CD8-positive, alpha-beta memory T cell (primary cell): Measurements from ENCODE around the gene TCIRG1. TPM values are rescaled to one million over a fixed set of nuclear protein-coding genes. Genes with fewer than 3 reads are reported as not detected.

Experiments used
- CTCF ChIA-PET: fragments of 350-600 bp; sonication (Branson Sonifier 250); formaldehyde crosslinking; loops from one replicate; lab custom pipeline; 2021; ENCODE audit warnings: antibody characterized with exemption; lab: Charles Lee
- POLR2A ChIA-PET: fragments of 350-600 bp; sonication (Branson Sonifier 250); formaldehyde crosslinking; loops from one replicate; lab custom pipeline; 2021; ENCODE audit warnings: antibody characterized with exemption; lab: Charles Lee
- DNase-seq, 5 donors: peaks; one replicate each; pipeline versions ENCODE4 v3.0.0 to v3.0.0-alpha.2; 2020 to 2022; ENCODE audit warnings: mixed read lengths in 1 of 5
- H3K27ac ChIP-seq: one replicate; pipeline ENCODE4 v1.7.0; 2013; ENCODE audit warnings: low read depth, mild to moderate bottlenecking, low read length, moderate library complexity
- H3K27me3 ChIP-seq: 2 replicates; pipeline ENCODE4 v1.7.0; 2013; ENCODE audit warnings: low read length, mild to moderate bottlenecking; ENCODE audit not compliant: insufficient read depth, poor library complexity, severe bottlenecking
- H3K36me3 ChIP-seq: 2 replicates; pipeline ENCODE4 v1.7.0; 2013; ENCODE audit warnings: mild to moderate bottlenecking, low read length, moderate library complexity; ENCODE audit not compliant: insufficient read depth
- H3K4me1 ChIP-seq: 2 replicates; pipeline ENCODE4 v1.7.0; 2013; ENCODE audit warnings: mild to moderate bottlenecking, low read length, moderate library complexity; ENCODE audit not compliant: insufficient read depth
- H3K4me3 ChIP-seq: 2 replicates; pipeline ENCODE4 v1.7.0; 2013; ENCODE audit warnings: mild to moderate bottlenecking, low read length
- H3K9me3 ChIP-seq: 2 replicates; pipeline ENCODE4 v1.7.0; 2013; ENCODE audit warnings: mild to moderate bottlenecking, low read length
- H3K27ac Mint-ChIP-seq, 8 donors: one replicate each; pipeline ENCODE4 v1.8.0; 2020 to 2021; ENCODE audit warnings: mixed read lengths in 8 of 8, mild to moderate bottlenecking in 6 of 8, inconsistent platforms in 3 of 8, moderate library complexity in 3 of 8
- H3K27me3 Mint-ChIP-seq, 2 donors: one replicate each; pipeline ENCODE4 v1.8.0; 2020 to 2021; ENCODE audit warnings: mixed read lengths in 2 of 2, mild to moderate bottlenecking in 1 of 2, moderate library complexity in 1 of 2
- H3K36me3 Mint-ChIP-seq, 3 donors: one replicate each; pipeline ENCODE4 v1.8.0; 2020 to 2021; ENCODE audit warnings: mixed read lengths in 3 of 3, inconsistent platforms in 1 of 3, mild to moderate bottlenecking in 1 of 3
- H3K4me1 Mint-ChIP-seq, 3 donors: one replicate each; pipeline ENCODE4 v1.8.0; 2020 to 2021; ENCODE audit warnings: mixed read lengths in 3 of 3, inconsistent platforms in 1 of 3, mild to moderate bottlenecking in 1 of 3
- H3K4me3 Mint-ChIP-seq, 7 donors: one replicate each; pipeline ENCODE4 v1.8.0; 2020 to 2021; ENCODE audit warnings: mixed read lengths in 7 of 7, mild to moderate bottlenecking in 6 of 7, moderate library complexity in 4 of 7, inconsistent platforms in 2 of 7
- H3K9me3 Mint-ChIP-seq, 5 donors: one replicate each; pipeline ENCODE4 v1.8.0; 2020 to 2022; ENCODE audit warnings: mixed read lengths in 5 of 5, mild to moderate bottlenecking in 3 of 5, moderate library complexity in 2 of 5, inconsistent platforms in 1 of 5
- polyA plus RNA-seq: library from polyadenylated mRNA; unstranded; fragments of 300-500 nt; fragmentation: Illumina TruSeq; gene quantifications from one replicate; pipeline ENCODE4 v1.2.3, GENCODE V29; 2021
- total RNA-seq, 2 experiments: library from RNA; stranded (reverse); gene quantifications; one replicate each; pipeline ENCODE4 v1.2.3, GENCODE V29; 2021

The TCIRG1 gene
- total and polyA plus RNA-seq, 3 experiments from 2014 or later = 48.1 to 126 (median 108) TPM

GRCh38 chr11:68036141-68036716 is 2.6 kb upstream of the TCIRG1 start:
- Mint-ChIP-seq H3K9me3 (no peaks in the 10 kb centered on the region), H3K27ac (peak overlapping the region; percentile 80 to 98 (median 92)), H3K4me3 (peak overlapping the region in 2 of 7 donors; percentile 64 to 87), H3K36me3 (peaks cover 0 to 26% (median 0%) of the 10 kb centered on the region in 3 donors), H3K4me1 (peaks cover 23 to 41% (median 25%) of the 10 kb centered on the region in 3 donors), H3K27me3 (no peaks in the 10 kb centered on the region)
- peaks cover 52% of the 10 kb centered on the region for H3K4me1 ChIP-seq
- no peak for DNase-seq
- CTCF ChIA-PET = no interaction called here
- no peaks in the 10 kb centered on the region for H3K27me3 ChIP-seq
- no peaks in the 10 kb centered on the region for H3K9me3 ChIP-seq
- H3K36me3 ChIP-seq = peaks cover 12% of the 10 kb centered on the region
- H3K27ac ChIP-seq = peak overlapping the region; percentile 11
- H3K4me3 ChIP-seq = no peak overlapping the region
- POLR2A ChIA-PET = no interaction called here

DNA sequence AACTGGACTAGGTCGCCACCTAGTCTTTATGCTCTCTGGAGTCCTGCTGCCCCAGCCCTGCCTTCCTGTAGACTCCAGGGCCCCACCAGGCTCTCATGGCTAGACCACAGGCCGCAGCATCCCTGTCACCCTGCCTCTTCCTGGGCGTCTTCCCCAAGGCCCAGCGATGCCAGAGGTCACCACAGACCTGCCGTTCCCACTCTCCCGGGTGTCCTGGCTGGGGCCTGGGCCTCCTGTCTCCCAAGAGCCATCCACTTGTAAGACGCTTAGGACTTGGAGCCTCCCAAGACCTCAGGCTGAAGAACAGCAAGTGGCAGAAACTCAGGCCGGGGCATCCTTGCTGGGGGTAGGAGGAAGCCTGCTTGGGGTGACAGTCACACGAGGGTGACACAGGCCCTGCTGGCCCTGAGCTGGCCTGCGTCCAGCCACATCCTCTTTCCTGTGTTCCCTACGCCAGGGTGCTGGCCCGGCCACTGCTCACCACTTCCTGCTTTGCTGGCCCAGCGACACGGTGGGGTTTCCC is 2.0 kb upstream of the TCIRG1 start:
- peaks cover 12% of the 10 kb centered on the region for H3K36me3 ChIP-seq
- no peak overlapping the region for H3K4me3 ChIP-seq
- H3K27ac ChIP-seq = peak overlapping the region; percentile 20
- Mint-ChIP-seq H3K9me3 (no peaks in the 10 kb centered on the region), H3K4me3 (peak overlapping the region; percentile 63 to 88 (median 71)), H3K27ac (peak overlapping the region; percentile 80 to 98 (median 92)), H3K4me1 (peaks cover 22 to 41% (median 25%) of the 10 kb centered on the region in 3 donors), H3K36me3 (peaks cover 0 to 26% (median 0%) of the 10 kb centered on the region in 3 donors), H3K27me3 (no peaks in the 10 kb centered on the region)
- ChIA-PET POLR2A (no interaction called here), CTCF (interaction anchor here (1.9 kb wide), 1 partner anchor 27 kb away, joined by 6 read pairs; the partner anchor contains the start of gene ALDH3B1)
- peaks cover 52% of the 10 kb centered on the region for H3K4me1 ChIP-seq
- no peaks in the 10 kb centered on the region for H3K27me3 ChIP-seq
- no peak for DNase-seq
- H3K9me3 ChIP-seq = no peaks in the 10 kb centered on the region

DNA sequence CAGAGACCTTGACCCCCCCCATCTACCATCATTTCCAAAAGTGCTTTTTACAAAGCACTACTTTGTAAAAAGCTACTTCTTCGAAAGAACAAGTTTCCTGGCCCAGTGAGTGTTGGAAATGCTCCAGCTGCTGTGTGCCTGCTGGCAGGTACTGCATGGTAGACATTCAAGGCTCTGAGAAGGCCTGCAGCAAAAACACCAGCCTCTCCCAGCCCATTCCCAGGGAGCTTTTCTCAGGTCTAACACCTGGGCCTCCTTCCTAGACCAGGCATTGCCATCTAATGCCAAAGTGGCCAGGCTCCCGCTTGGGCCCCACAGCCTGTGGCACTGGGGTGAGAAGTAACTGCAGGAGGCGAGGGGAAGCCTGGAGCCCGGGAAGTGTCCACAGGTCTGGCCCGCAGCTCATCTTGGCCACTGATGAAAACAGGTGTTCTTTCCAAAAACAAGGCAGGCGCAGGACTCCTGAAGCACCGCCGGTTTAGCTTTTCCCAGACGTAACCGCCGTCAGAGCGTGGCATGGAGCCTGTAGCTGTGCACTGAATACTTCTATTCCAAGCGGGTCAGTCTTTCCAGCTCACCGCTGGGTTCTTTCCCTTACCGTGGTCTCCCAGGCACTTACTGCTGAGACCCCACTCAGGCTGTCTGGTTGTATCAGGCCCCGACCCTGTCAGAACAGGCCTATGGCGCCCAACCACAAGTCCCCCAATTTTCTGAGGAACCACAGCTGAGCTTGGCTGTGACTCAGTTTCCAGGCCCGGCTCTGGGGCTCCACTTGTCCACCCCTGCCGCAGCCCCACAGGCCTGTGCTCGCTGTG is 1.2 kb upstream of the TCIRG1 start:
- Histone ChIP-seq H3K36me3 (peaks cover 12% of the 10 kb centered on the region), H3K4me3 (no peak overlapping the region), H3K27ac (peak overlapping the region; percentile 92), H3K9me3 (no peaks in the 10 kb centered on the region), H3K27me3 (no peaks in the 10 kb centered on the region), H3K4me1 (peaks cover 47% of the 10 kb centered on the region)
- Mint-ChIP-seq H3K27me3 (no peaks in the 10 kb centered on the region), H3K9me3 (no peaks in the 10 kb centered on the region), H3K4me3 (peak overlapping the region; percentile 63 to 88 (median 71)), H3K4me1 (peaks cover 21 to 40% (median 25%) of the 10 kb centered on the region in 3 donors), H3K27ac (peak overlapping the region; percentile 80 to 98 (median 92)), H3K36me3 (peaks cover 0 to 29% (median 0%) of the 10 kb centered on the region in 3 donors)
- ChIA-PET CTCF (interaction anchor here (1.5 to 1.9 kb wide), 2 partner anchors 28 to 43 kb away, joined by 4 to 6 read pairs; partner anchors contain the start of gene ALDH3B1), POLR2A (interaction anchor here (0.7 kb wide), 1 partner anchor 35 kb away, joined by 5 read pairs; no protein-coding TSS in a partner anchor)
- no peak for DNase-seq

GRCh38 chr11:68038226-68038717 is 553 bp upstream of the TCIRG1 start:
- ChIA-PET CTCF (interaction anchor here (1.5 to 1.9 kb wide), 2 partner anchors 28 to 44 kb away, joined by 4 to 6 read pairs; partner anchors contain the start of gene ALDH3B1), POLR2A (interaction anchor here (1.6 kb wide), 1 partner anchor 35 kb away, joined by 4 read pairs; the partner anchor contains the start of gene UNC93B1)
- H3K36me3 ChIP-seq = peaks cover 11% of the 10 kb centered on the region
- Mint-ChIP-seq H3K27ac (peak overlapping the region in 6 of 8 donors; percentile 17 to 98 (median 92)), H3K36me3 (peaks cover 0 to 29% (median 0%) of the 10 kb centered on the region in 3 donors), H3K9me3 (no peaks in the 10 kb centered on the region), H3K4me3 (peak overlapping the region in 6 of 7 donors; percentile 88 to 98 (median 92)), H3K4me1 (peaks cover 21 to 40% (median 25%) of the 10 kb centered on the region in 3 donors), H3K27me3 (no peaks in the 10 kb centered on the region)
- DNase-seq = no peak
- H3K4me1 ChIP-seq = peaks cover 47% of the 10 kb centered on the region
- peak overlapping the region; percentile 92 for H3K27ac ChIP-seq
- no peaks in the 10 kb centered on the region for H3K27me3 ChIP-seq
- H3K9me3 ChIP-seq = no peaks in the 10 kb centered on the region
- peak overlapping the region; percentile 71 for H3K4me3 ChIP-seq

DNA sequence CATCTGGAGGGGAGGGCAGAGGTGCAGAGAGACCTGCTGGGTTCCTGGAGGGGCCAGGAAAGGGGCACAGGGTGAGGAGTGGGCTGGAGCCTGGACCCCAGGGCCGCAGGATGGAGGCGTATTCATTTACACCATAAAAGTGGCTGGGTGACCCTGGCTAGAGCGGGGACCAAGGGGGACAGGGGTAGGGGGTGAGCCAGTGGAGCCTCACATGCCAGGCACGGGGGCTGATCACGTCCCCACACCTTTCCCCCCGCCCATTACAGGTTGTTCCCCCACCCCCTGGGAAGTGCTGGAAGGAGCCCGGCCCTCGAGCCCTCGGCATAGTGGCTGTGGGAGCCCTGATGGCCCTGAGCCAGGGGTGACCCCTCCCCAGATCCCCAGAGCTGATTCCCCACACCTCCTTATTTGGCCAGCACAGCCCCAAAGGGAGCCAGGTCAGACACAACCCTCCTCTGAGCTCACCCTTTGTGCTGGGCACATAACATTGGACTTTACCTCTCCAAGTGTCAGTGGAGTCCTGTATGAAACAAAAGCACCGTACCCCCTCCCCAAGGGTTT is 781 bp downstream of the TCIRG1 start:
- Histone ChIP-seq H3K36me3 (no peaks in the 10 kb centered on the region), H3K4me3 (peak overlapping the region; percentile 71), H3K9me3 (no peaks in the 10 kb centered on the region), H3K27ac (peak overlapping the region; percentile 92), H3K27me3 (no peaks in the 10 kb centered on the region), H3K4me1 (peaks cover 47% of the 10 kb centered on the region)
- Mint-ChIP-seq H3K27me3 (no peaks in the 10 kb centered on the region), H3K4me3 (peak overlapping the region; percentile 88 to 98 (median 92)), H3K27ac (peak overlapping the region; percentile 90 to 98 (median 95)), H3K9me3 (no peaks in the 10 kb centered on the region), H3K4me1 (peaks cover 21 to 40% (median 25%) of the 10 kb centered on the region in 3 donors), H3K36me3 (peaks cover 0 to 27% (median 0%) of the 10 kb centered on the region in 3 donors)
- ChIA-PET POLR2A (interaction anchor here (1.0 to 2.5 kb wide), 4 partner anchors 9 to 801 kb away, joined by 3 to 7 read pairs (median 4); partner anchors contain the start of genes NDUFS8 and UNC93B1), CTCF (no interaction called here)
- peak in 1 of 5 donors; percentile 50 for DNase-seq

DNA sequence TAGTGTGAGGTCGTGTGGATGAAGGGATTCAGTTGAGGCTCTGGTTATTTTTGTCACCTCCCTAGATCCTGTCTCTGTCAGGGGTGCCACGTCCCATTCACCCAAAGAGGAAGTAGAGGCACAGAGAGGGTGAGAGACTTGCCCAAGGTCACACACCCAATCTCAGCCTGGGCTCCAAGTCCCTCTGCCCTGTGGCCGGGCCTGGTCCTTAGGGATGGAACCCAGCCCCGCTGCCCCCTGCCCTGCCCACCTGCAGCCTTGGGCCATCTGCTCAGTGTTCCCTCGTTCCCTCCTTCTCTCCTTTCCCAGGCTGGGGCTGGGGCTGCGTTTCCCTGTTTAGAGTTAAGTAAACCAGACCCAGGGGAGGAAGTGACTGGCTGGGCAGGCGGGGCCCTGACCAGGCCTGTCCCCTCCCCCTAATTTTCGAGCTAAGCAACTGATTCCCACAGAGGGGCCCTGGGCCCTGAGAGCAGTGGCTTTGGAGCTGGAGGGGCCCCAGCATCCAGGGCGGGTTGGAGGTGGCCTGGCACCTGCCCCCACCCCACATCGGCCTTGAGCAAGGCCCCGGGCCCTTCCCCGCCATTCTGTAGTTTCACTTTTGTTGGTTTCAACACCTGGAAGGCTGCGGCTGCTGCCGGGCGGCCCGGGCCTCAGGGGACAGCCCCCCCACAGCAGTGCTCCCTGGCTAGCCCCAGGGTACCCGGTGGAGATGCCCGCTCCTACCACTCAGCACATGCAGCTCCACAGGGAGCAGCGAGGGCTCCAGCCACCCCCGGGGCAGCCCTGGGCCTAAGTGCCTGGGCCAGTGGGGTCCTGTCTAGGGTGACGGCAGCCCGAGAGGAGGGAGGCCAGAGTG is 1.5 kb downstream of the TCIRG1 start:
- ChIA-PET CTCF (no interaction called here), POLR2A (interaction anchor here (0.6 to 2.5 kb wide), 4 partner anchors 10 to 801 kb away, joined by 3 to 7 read pairs (median 4); partner anchors contain the start of gene NDUFS8)
- H3K9me3 ChIP-seq = no peaks in the 10 kb centered on the region
- Mint-ChIP-seq H3K9me3 (no peaks in the 10 kb centered on the region), H3K4me1 (peaks cover 21 to 40% (median 25%) of the 10 kb centered on the region in 3 donors), H3K36me3 (peaks cover 0 to 29% (median 0%) of the 10 kb centered on the region in 3 donors), H3K4me3 (peak overlapping the region; percentile 88 to 98 (median 92)), H3K27ac (peak overlapping the region; percentile 90 to 98 (median 95)), H3K27me3 (no peaks in the 10 kb centered on the region)
- no peaks in the 10 kb centered on the region for H3K27me3 ChIP-seq
- DNase-seq = peak in 4 of 5 donors; percentile 25 to 70 (median 59)
- H3K4me3 ChIP-seq = peak overlapping the region; percentile 71
- peak overlapping the region; percentile 92 for H3K27ac ChIP-seq
- H3K4me1 ChIP-seq = peaks cover 47% of the 10 kb centered on the region
- no peaks in the 10 kb centered on the region for H3K36me3 ChIP-seq
